22Rv1 (cell line): ENCODE measurements around the gene PRR33.

Experiments
- H3K27ac ChIP-seq: fragments of 450-650 bp; 2 replicates; pipeline ENCODE4 v1.5.1; 2017
- ZFX ChIP-seq: fragments of 450-650 bp; IDR thresholded peaks from 2 replicates; pipeline ENCODE4 v1.6.1; 2017; ENCODE audit warnings: antibody characterized with exemption, borderline replicate concordance
- TF ChIP-seq, protein P1 (sequence below): fragments of 450-650 bp; IDR thresholded peaks from 2 replicates; pipeline ENCODE4 v1.5.1; 2017; ENCODE audit warnings: mild to moderate bottlenecking

PRR33 gene

DNA sequence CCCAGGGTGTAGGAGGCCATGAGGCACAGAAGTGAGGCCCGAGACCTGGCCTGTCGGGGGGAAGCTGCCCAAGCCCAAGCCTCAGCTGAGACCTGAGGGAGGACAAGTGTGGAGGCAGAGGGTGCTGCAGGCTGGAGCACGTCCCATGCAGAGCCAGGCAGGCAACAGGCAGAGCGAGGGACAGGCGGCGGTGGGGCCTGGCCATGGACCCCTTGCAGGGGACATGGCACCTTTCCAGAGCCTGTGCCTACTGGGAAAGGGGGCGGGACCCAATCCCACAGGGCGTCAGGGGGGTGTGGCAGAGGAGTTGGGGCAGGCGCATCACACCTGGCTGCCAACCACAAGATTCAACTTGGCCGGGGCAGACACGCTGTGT lies 48.6 kb downstream of the PRR33 start:
- H3K27ac ChIP-seq, result no peak overlapping the region
- TF ChIP-seq, protein P1, sequence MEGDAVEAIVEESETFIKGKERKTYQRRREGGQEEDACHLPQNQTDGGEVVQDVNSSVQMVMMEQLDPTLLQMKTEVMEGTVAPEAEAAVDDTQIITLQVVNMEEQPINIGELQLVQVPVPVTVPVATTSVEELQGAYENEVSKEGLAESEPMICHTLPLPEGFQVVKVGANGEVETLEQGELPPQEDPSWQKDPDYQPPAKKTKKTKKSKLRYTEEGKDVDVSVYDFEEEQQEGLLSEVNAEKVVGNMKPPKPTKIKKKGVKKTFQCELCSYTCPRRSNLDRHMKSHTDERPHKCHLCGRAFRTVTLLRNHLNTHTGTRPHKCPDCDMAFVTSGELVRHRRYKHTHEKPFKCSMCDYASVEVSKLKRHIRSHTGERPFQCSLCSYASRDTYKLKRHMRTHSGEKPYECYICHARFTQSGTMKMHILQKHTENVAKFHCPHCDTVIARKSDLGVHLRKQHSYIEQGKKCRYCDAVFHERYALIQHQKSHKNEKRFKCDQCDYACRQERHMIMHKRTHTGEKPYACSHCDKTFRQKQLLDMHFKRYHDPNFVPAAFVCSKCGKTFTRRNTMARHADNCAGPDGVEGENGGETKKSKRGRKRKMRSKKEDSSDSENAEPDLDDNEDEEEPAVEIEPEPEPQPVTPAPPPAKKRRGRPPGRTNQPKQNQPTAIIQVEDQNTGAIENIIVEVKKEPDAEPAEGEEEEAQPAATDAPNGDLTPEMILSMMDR, result no peak
- no peak for TF ChIP-seq ZFX

DNA sequence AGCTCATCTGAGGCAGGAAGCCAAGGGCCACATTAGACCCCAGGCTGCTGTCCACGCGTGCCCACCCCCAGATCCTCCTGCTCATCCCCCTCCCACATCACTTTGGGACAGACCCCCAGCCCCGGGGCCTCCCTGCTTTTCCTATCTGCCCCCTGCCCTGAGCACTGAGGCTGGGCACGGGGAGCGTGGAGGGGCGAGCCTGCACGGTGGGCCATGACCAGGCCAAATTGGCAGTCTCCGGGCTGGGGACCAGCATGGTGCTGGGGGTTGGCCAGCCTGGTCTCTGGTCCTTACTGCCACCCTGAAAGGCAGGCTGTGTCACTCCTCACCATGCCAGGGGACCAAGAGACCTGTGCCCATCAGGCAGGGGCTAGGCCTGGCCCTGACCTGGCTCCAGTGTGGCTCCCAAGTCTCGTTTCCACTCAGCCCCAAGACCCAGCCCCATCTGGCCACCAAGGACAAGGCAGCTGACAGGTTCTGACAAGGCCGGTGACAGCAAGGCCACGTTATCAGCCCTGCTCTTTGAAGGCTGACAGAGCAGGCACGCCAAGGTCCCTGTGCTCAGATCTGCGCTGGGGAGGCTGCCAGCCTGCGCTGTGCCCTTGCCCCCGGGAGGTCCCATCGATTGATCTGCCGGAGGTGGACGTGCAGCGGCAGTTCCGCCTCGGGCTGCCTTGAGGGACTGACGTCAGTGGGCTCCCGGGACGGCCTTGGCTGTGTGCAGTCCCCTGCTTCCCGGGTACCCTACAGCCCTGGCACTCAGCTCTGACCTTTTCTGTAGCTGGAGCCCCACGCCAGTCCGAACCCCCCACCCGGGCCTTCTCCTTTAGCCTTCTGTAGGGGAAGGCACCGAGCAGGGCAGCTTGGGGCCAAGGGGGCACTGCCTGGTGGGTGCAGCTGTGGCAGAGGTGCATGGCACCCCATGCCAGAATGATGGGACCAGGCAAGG lies 49.3 kb downstream of the PRR33 start:
- TF ChIP-seq, protein P1, result no peak
- no peak overlapping the region for H3K27ac ChIP-seq

DNA sequence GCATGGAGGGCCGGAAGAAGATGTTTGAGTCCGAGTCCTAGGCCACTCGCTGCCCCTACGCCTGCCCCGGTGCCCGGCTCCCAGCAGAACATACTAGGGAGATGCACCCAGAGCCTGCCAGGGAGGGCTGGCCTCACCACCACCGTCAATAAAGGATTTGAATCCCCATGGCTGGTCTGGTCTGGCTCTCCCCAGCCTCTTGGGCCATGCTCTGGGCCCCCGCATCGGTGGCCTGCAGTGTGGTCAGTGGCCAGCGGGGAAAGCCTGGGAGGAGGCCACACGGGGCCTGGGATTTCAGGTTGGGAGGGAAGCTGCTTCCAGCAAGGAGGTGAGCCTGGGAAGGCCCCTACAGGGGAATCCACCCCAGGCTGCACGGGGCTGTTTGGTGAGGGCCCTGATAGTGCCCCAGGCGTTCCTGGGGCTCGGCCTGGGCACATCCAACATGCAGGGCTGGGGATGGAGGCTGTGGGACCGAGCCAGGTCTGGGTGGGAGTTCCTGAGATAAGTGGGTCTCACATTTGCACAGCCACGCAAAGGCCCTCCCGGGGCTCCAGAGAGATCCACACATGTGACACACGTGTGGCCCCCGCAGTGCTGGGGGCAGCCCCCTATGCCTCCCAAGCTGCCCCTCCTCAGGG lies 50.1 kb downstream of the PRR33 start:
- TF ChIP-seq, protein P1, result no peak
- no peak for TF ChIP-seq ZFX
- no peak overlapping the region for H3K27ac ChIP-seq

DNA sequence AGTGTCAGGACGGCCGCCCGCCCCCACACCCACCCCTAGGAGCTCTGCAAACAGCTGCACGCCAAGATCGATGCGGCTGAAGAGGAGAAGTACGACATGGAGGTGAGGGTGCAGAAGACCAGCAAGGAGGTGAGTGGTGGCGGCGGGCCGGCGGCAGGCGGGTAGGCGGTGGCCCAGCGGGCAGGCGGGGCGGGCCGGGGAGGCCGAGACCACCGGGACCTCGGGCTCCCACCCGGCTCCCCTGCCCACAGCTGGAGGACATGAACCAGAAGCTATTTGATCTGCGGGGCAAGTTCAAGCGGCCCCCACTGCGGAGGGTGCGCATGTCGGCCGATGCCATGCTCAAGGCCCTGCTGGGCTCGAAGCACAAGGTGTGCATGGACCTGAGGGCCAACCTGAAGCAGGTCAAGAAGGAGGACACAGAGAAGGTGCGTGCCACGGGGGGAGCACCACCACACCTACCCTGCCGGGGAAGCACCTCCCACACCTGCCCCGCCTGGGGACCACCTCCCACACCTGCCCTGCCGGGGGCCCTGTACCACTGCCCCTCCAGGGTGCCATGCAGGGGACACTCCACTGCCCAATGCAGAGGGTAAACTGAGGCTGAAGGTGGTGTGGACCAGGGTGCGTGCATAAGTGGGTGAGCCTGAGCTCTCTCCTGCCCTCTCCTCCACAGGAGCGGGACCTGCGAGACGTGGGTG lies 50.8 kb downstream of the PRR33 start:
- H3K27ac ChIP-seq, result no peak overlapping the region
- TF ChIP-seq ZFX, result no peak
- TF ChIP-seq, protein P1, result no peak

DNA sequence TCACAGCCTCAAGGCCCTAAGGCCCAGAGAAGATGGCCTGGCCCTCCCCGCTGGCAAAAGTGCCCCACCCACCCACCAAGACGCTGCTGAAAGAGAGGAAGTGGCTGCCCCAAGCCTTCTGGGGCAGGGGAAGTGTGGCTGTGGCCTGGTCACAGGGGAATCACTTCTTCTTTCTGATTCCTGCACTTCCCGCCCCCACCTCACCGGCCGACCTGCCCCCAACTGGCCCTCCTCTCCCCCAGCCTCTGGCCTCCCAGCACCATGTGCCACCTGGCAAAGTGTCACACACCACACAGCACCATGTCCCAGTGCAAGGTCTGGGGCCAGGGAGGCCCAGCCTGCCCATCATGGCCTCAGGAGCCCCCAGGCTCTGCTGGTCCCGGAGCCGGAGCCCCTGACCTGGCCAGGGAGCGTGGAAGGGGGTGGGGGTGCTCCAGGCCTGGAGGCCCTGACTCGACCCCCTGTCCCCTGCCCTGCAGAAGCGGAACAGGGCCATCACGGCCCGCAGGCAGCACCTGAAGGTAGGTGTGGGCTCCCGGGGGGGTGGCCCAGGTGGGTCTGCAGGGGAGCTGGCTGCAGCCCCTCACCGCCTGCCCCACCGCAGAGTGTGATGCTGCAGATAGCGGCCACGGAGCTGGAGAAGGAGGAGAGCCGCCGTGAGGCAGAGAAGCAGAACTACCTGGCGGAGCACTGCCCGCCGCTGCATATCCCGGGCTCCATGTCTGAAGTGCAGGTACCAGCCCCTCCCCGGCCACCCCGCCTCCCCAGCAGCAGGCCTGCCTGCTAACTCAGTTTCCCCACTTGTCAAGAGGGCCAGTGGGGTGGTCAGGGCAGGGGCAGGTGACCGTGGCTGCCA lies 51.5 kb downstream of the PRR33 start:
- no peak overlapping the region for H3K27ac ChIP-seq
- TF ChIP-seq ZFX, result no peak
- TF ChIP-seq, protein P1, result no peak

DNA sequence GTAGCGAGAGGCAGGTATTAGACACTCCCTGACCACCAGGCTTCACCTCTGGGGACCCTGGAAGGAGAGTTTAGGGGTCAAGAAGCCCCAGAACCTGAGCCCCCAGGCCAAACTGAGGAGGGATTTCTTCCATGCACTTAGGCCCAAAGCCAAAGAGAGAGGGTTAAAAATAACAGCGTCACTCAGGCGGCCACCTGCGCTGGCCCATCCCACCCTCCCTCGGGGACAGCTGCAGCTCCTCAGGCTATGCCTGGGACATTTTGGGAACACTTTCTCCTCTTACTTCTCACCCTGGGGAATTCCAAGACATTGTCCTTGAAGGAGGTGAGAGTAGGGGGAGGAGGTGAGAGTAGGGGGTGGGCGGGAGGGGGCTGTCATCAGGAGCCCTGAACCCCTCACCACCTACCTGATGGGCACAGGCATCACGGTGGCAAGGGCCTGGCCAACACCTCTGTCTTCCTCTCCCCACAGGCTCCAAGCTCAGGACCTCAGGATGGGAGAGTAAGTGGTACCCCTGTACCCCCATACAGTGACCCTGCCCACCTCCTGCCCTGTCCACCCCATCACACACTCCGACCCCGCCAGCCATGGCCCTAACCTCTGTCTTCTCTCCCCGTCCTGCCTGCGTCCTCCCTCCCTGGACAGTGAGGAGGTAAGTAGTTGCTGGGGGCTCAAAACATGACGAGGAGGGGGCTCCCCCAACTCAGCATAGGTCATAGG lies 52.3 kb downstream of the PRR33 start:
- no peak for TF ChIP-seq ZFX
- TF ChIP-seq, protein P1, result no peak
- H3K27ac ChIP-seq, result no peak overlapping the region
